VCaP (cell line): Measurements from ENCODE around the gene TAF5L.

Source experiments
- H3K27ac ChIP-seq: fragments of 450-650 bp; 2 replicates; pipeline ENCODE4 v1.5.1; 2017
- CTCF ChIP-seq: fragments of 450-650 bp; conservative IDR thresholded peaks from 2 replicates; pipeline ENCODE4 v1.5.1; 2017; ENCODE audit warnings: mild to moderate bottlenecking, moderate library complexity

The TAF5L gene

GRCh38 chr1:229641306-229641705 is 15.4 kb upstream of the TAF5L start:
- H3K27ac ChIP-seq, result no peak overlapping the region

GRCh38 chr1:229640455-229640854 is 14.5 kb upstream of the TAF5L start:
- no peak overlapping the region for H3K27ac ChIP-seq
- no peak for TF ChIP-seq CTCF

More at GRCh38 chr1:229641306-229641705, 15.4 kb upstream of the TAF5L start:
- no peak for TF ChIP-seq CTCF

- TF ChIP-seq CTCF, result no peak
- H3K27ac ChIP-seq, result no peak overlapping the region
Measured at GRCh38 chr1:229637746-229638145, 11.8 kb upstream of the TAF5L start.

GRCh38 chr1:229636042-229636441 is 10.1 kb upstream of the TAF5L start:
- H3K27ac ChIP-seq, result no peak overlapping the region
- no peak for TF ChIP-seq CTCF

GRCh38 chr1:229631966-229632365 is 6.0 kb upstream of the TAF5L start:
- no peak for TF ChIP-seq CTCF
- no peak overlapping the region for H3K27ac ChIP-seq

- H3K27ac ChIP-seq, result no peak overlapping the region
- TF ChIP-seq CTCF, result no peak
Measured at GRCh38 chr1:229631148-229631547, 5.2 kb upstream of the TAF5L start.

GRCh38 chr1:229629261-229629660 is 3.3 kb upstream of the TAF5L start:
- H3K27ac ChIP-seq, result no peak overlapping the region
- no peak for TF ChIP-seq CTCF

- peak overlapping the region; percentile 81 for H3K27ac ChIP-seq
- no peak for TF ChIP-seq CTCF
Measured at GRCh38 chr1:229627003-229627402, 1.1 kb upstream of the TAF5L start.
